Testis (tissue), 3 donors: Measurements from ENCODE around the gene C1QTNF5. TPM values are rescaled to one million over a fixed set of nuclear protein-coding genes. Genes with fewer than 3 reads are reported as not detected.

Experiments used
- DNase-seq: peaks from one replicate; pipeline ENCODE4 v3.0.0-alpha.2; 2019
- H3K27ac ChIP-seq, 2 donors: fragments of 200-600 bp; sonication (generic); one replicate each; pipeline ENCODE4 v1.5.1; 2019
- H3K27me3 ChIP-seq: fragments of 200-600 bp; sonication (generic); one replicate; pipeline ENCODE4 v1.5.1; 2019
- H3K36me3 ChIP-seq: fragments of 200-600 bp; sonication (generic); one replicate; pipeline ENCODE4 v1.5.1; 2017; ENCODE audit warnings: low read depth; ENCODE audit errors: missing control alignments
- H3K4me1 ChIP-seq: fragments of 200-600 bp; sonication (generic); one replicate; pipeline ENCODE4 v1.5.1; 2019
- H3K4me3 ChIP-seq, 2 donors: fragments of 200-600 bp; sonication (generic); one replicate each; pipeline ENCODE4 v1.5.1; 2017 to 2019
- H3K9me3 ChIP-seq: fragments of 200-600 bp; sonication (generic); one replicate; pipeline ENCODE4 v1.5.1; 2017
- CTCF ChIP-seq, 3 experiments: fragments of 450-650 bp in 2 of 3; fragments of 200-600 bp in 1 of 3; sonication (generic) in 1 of 3; IDR thresholded peaks; one replicate each; pipeline ENCODE4 v1.5.1; 2016 to 2019; ENCODE audit warnings: antibody characterized with exemption in 3 of 3, mild to moderate bottlenecking in 2 of 3, moderate library complexity in 1 of 3
- POLR2A ChIP-seq: fragments of 450-650 bp; IDR thresholded peaks from one replicate; pipeline ENCODE4 v1.6.1; 2017; ENCODE audit warnings: antibody characterized with exemption, mild to moderate bottlenecking, moderate library complexity
- WGBS, 2 donors: methylation state at CpG; one replicate each; pipeline ENCODE4 v1.1.5; 2018; 5-methylcytosine and 5-hydroxymethylcytosine counted together
- intact Hi-C: fragments of 100-400 bp; cut with DNase I; formaldehyde crosslinking; loops from one replicate; pipeline ENCODE4 v1.15.1; 2023; ENCODE audit warnings: low total_unique reads
- microRNA-seq, 2 donors: library from miRNA; unstranded; fragments of <30 nt; microRNA quantifications; one replicate each; pipeline ENCODE4, GENCODE V29; 2016; ENCODE audit warnings: borderline number of aligned reads in 2 of 2, borderline replicate concordance in 1 of 2
- polyA plus RNA-seq: library from polyadenylated mRNA; stranded (reverse); fragments of 350-450 nt; fragmentation: Illumina TruSeq; extraction: RNeasy Lipid Tissue Mini Kit (QIAGEN cat#74804); gene quantifications from one replicate; pipeline ENCODE4 v1.2.3, GENCODE V29; 2014; ENCODE audit warnings: low read depth, low replicate concordance; ENCODE audit not compliant: insufficient read depth
- small RNA-seq, 2 donors: library from RNA; depleted of rRNA; stranded (forward); fragments of <200 nt; gene quantifications; one replicate each; pipeline ENCODE3, GENCODE V24; 2016
- total RNA-seq, 2 donors: library from RNA; depleted of rRNA; stranded (reverse); fragments of >200 nt; gene quantifications; one replicate each; pipeline ENCODE4 v1.2.3, GENCODE V29; 2016

C1QTNF5 gene
- total and polyA plus RNA-seq, 3 donors from 2014 or later: 4.7 to 12.6 (median 5.3) TPM

- no peaks in the 10 kb centered on the region for H3K9me3 ChIP-seq
- H3K4me1 ChIP-seq: no peaks in the 10 kb centered on the region
- TF ChIP-seq CTCF (IDR thresholded peaks at IDR 0.05) (no peak), POLR2A (no peak)
- no peak overlapping the region for H3K4me3 ChIP-seq
- no peaks in the 10 kb centered on the region for H3K36me3 ChIP-seq
- DNase-seq: no peak
- intact Hi-C loops: no loop called here
- H3K27me3 ChIP-seq: no peaks in the 10 kb centered on the region
- 75 to 86% methylated on average over 2 of the region's 2 CpGs for WGBS, 2 donors
- H3K27ac ChIP-seq: peak overlapping the region in 1 of 2 donors; percentile 26
Observed at GRCh38 chr11:119298726-119299125, 42.0 kb downstream of the C1QTNF5 start.

GRCh38 chr11:119297938-119298337 is 42.7 kb downstream of the C1QTNF5 start:
- Histone ChIP-seq H3K27ac (peak overlapping the region in 1 of 2 donors; percentile 26), H3K4me1 (no peaks in the 10 kb centered on the region), H3K36me3 (no peaks in the 10 kb centered on the region)

GRCh38 chr11:119295178-119295577 is 45.5 kb downstream of the C1QTNF5 start:
- Histone ChIP-seq H3K9me3 (no peaks in the 10 kb centered on the region), H3K4me3 (no peak overlapping the region), H3K27me3 (no peaks in the 10 kb centered on the region), H3K4me1 (no peaks in the 10 kb centered on the region), H3K36me3 (no peaks in the 10 kb centered on the region), H3K27ac (no peak overlapping the region)
- TF ChIP-seq CTCF (IDR thresholded peaks at IDR 0.05): no peak
- TF ChIP-seq POLR2A: no peak
- WGBS, 2 donors: 58 to 69% methylated on average over 3 of the region's 3 CpGs
- intact Hi-C loops: no loop called here
- DNase-seq: no peak

More at GRCh38 chr11:119297938-119298337, 42.7 kb downstream of the C1QTNF5 start:
- WGBS, 2 donors: 65 to 78% methylated on average over 3 of the region's 3 CpGs
- intact Hi-C loops: no loop called here
- Histone ChIP-seq H3K4me3 (no peak overlapping the region), H3K9me3 (no peaks in the 10 kb centered on the region), H3K27me3 (no peaks in the 10 kb centered on the region)
- no peak for DNase-seq
- TF ChIP-seq POLR2A (no peak), CTCF (IDR thresholded peaks at IDR 0.05) (no peak)

- Histone ChIP-seq H3K27me3 (no peaks in the 10 kb centered on the region), H3K4me3 (no peak overlapping the region), H3K4me1 (no peaks in the 10 kb centered on the region), H3K9me3 (no peaks in the 10 kb centered on the region), H3K36me3 (no peaks in the 10 kb centered on the region), H3K27ac (no peak overlapping the region)
- WGBS, 2 donors: 93 to 94% methylated on average over 3 of the region's 3 CpGs
- intact Hi-C loops: no loop called here
- DNase-seq: no peak
- no peak for TF ChIP-seq POLR2A
Observed at GRCh38 chr11:119293461-119293860, 47.2 kb downstream of the C1QTNF5 start.

GRCh38 chr11:119290894-119291497 is 49.7 kb downstream of the C1QTNF5 start:
- no peak for DNase-seq

More at GRCh38 chr11:119290894-119291497, 49.7 kb downstream of the C1QTNF5 start:
- TF ChIP-seq CTCF (IDR thresholded peaks at IDR 0.05): no peak
- TF ChIP-seq POLR2A: no peak
- H3K4me1 ChIP-seq: no peaks in the 10 kb centered on the region
- intact Hi-C loops: no loop called here
- no peaks in the 10 kb centered on the region for H3K9me3 ChIP-seq
- 95 to 97% methylated on average over 10 of the region's 10 CpGs for WGBS, 2 donors
- no peaks in the 10 kb centered on the region for H3K27me3 ChIP-seq
- H3K36me3 ChIP-seq: no peaks in the 10 kb centered on the region
- H3K27ac ChIP-seq: no peak overlapping the region
- no peak overlapping the region for H3K4me3 ChIP-seq

Small RNA genes lying within 50 kb of the gene (microRNA-seq; reads per million reads assigned to microRNA genes)
- gene MIR6756: 0 to 0.69 reads per million in 2 donors

Small RNA genes lying within 50 kb of the gene (small RNA-seq; reads per million reads assigned to genes)
- gene RF01225 (0 reads per million in 2 donors), gene RNU6-262P (0 reads per million in 2 donors)

Other genes with a start within 250 kb of the C1QTNF5 start
- 10 to 100 TPM; 29.4 to 35.5 TPM for gene DPAGT1, start 239.0 kb downstream of the C1QTNF5 start, total RNA-seq
- 24.6 TPM for gene DPAGT1, start 239.0 kb downstream of the C1QTNF5 start, polyA plus RNA-seq
- 10 to 100 TPM; 11.7 to 12.3 TPM for gene C2CD2L, start 233.5 kb downstream of the C1QTNF5 start, total RNA-seq
- 7.8 TPM for gene C2CD2L, start 233.5 kb downstream of the C1QTNF5 start, polyA plus RNA-seq
- 10 to 100 TPM; 58.3 to 58.7 TPM for gene HINFP, start 219.3 kb downstream of the C1QTNF5 start, total RNA-seq
- gene HINFP, start 219.3 kb downstream of the C1QTNF5 start, polyA plus RNA-seq: 38.3 TPM
- 1 to 10 TPM; 3.9 to 5.4 TPM for gene ABCG4, start 191.8 kb downstream of the C1QTNF5 start, total RNA-seq
- 11.2 TPM for gene ABCG4, start 191.8 kb downstream of the C1QTNF5 start, polyA plus RNA-seq
- gene NLRX1, start 172.2 kb downstream of the C1QTNF5 start, total RNA-seq: 10 to 100 TPM; 16.2 to 21.4 TPM
- gene NLRX1, start 172.2 kb downstream of the C1QTNF5 start, polyA plus RNA-seq: 9.4 TPM
- gene NHERF4, start 155.4 kb downstream of the C1QTNF5 start, total RNA-seq: under 1 TPM in 1 of 2 donors, not detected in 1; 0.94 TPM
- gene NHERF4, start 155.4 kb downstream of the C1QTNF5 start, polyA plus RNA-seq: 1.0 TPM
- gene CBL, start 134.5 kb downstream of the C1QTNF5 start, total RNA-seq: 10 to 100 TPM; 59.3 to 65.7 TPM
- 58.5 TPM for gene CBL, start 134.5 kb downstream of the C1QTNF5 start, polyA plus RNA-seq
- 10 to 100 TPM; 39.1 to 45.1 TPM for gene MCAM, start 23.8 kb downstream of the C1QTNF5 start, total RNA-seq
- gene MCAM, start 23.8 kb downstream of the C1QTNF5 start, polyA plus RNA-seq: 43.1 TPM
- 10 to 100 TPM; 28.2 to 31.0 TPM for gene RNF26, start 6.4 kb downstream of the C1QTNF5 start, total RNA-seq
- gene RNF26, start 6.4 kb downstream of the C1QTNF5 start, polyA plus RNA-seq: 37.1 TPM
- gene MFRP, start 5.8 kb upstream of the C1QTNF5 start, total RNA-seq: not detected
- gene MFRP, start 5.8 kb upstream of the C1QTNF5 start, polyA plus RNA-seq: not detected
- 100 to 1,000 TPM in 1 of 2 donors, 10 to 100 TPM in 1; 41.2 to 100 TPM for gene USP2, start 40.8 kb upstream of the C1QTNF5 start, total RNA-seq
- 168 TPM for gene USP2, start 40.8 kb upstream of the C1QTNF5 start, polyA plus RNA-seq
- 10 to 100 TPM in 1 of 2 donors, 1 to 10 TPM in 1; 5.9 to 30.0 TPM for gene THY1, start 82.3 kb upstream of the C1QTNF5 start, total RNA-seq
- 132 TPM for gene THY1, start 82.3 kb upstream of the C1QTNF5 start, polyA plus RNA-seq